Iris pigment epithelial cell (primary cell): ENCODE data around the gene PLA2G2D.

Experiments used
- DNase-seq: peaks from one replicate; pipeline ENCODE4 v3.0.0-alpha.2; 2011; ENCODE audit warnings: low read depth

Gene PLA2G2D, protein sequence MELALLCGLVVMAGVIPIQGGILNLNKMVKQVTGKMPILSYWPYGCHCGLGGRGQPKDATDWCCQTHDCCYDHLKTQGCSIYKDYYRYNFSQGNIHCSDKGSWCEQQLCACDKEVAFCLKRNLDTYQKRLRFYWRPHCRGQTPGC

DNA sequence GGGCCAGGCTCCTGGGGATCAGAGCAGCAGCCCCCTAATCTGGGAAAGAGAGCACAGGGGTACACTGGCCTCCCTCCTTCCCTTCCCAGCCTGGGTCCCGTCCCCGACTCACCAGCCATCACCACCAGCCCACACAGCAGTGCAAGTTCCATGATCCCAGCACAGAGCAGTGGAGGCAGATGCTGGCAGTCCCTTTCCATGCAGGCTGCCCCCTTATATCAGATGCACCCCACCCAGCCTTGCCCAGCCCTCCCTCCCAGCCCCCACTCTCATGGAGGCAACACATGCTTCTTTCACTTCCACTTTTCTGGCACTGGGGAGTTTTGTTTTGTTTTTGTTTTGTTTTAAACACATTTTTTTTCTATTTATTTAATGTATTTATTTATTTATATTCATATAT is at the start of gene PLA2G2D:
TSS of gene PLA2G2D (minus strand) at position 190 of the 400 bp plus-strand sequence. CDS start at position 152, 38 bp downstream.
- DNase-seq: no peak

DNA sequence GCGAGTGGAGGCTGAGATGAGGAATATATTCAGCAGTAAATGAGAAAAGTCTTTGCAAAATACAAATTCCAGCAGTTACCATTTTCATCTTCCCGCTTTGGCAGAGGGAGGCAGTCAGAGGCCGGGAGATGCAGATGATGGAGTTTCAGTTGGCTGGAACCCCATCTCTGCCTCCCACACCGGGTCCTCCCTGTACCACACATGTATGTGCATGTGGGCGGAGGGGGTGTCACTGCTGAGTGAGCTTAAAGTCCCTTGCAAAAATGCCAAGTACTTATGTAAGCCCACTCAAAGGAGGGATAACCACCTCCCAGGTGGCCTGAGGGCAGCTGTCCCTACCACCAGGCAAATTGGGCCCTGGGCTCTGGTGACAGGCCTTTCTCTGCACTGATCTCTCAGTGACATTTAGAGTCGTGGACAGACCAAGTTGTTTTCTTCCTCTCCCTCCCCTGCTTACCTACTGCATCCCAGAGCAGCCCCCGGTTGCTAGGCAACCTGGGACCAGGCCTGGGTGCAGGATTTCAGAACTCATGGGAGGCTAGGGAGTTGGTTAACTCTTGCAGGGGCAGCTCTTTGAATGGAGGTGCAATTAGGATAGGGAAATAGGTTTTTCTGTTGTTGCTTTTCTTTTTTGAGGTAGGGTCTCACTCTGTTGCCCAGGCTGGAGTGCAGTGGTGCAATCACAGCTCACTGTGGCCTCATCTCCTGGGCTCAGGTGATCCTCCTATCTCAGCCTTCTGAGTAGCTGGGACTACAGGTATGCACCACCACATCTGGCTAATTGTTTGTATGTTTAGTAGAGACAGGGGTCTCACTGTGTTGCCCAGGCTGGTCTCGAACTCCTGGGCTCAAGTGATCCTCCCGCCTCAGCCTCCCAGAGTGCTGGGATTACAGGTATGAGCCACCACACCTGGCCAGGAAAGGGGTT is 49.5 kb upstream of the PLA2G2D start:
- no peak for DNase-seq

DNA sequence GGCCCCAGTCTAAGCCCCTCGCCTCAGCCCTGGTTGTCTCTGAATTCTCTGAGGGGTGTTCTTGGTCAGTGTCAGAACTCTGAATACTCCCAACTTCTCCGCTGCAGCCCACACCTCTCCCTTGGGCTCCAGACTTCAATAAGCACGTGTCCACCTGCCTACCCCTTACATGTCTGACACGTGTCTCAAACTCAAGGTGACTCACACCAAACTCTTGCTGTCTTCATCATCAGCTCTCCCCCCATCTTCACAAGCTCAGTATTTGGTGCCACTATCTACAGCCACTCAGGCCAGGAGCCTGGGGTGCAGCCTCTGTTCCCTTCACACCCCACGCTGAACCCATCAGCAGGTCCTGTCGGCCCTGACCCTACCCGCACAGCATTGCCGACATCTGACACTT is 47.8 kb upstream of the PLA2G2D start:
- DNase-seq: no peak

DNA sequence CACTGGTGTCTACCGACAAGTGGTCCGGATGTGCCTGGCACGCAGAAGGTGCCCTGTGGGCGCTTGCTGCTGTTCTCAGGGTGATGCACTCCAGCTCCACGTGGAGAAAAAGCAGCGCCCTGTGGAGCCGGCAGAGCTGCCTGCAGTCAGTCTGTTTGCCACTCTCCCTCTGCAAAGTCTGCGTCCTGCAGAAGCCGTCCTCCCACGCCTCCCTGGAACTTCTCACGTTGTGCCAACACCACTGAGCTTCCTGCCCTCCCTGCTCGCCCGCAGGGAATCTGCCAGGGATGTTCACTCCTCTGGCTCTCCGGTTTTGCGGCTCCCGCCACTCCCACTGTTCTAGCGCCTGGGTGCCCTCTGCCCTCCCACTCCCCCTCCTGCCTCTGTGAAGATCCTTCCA is 46.7 kb upstream of the PLA2G2D start:
- no peak for DNase-seq

DNA sequence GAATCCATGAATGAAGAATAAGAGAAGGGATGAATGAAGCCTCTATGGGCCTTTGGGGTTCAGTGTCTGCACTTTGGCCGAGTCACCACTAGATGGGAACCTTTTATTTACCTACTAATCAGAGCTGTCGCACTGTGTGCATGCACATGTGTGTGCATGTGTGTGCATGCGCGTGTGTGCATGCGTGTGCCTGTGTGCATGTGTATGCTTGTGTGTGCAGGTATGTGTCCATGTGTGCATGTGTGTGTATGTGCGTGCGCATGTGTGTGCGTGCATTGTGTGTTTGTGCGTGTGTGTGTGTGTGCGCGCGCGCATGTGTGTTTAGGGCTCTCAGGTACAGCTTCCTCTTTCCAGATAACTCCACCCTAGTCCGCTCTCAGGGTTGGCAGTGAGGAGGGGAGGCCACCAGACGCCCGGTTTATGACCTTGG is 46.2 kb upstream of the PLA2G2D start:
- peak; percentile 20 for DNase-seq

DNA sequence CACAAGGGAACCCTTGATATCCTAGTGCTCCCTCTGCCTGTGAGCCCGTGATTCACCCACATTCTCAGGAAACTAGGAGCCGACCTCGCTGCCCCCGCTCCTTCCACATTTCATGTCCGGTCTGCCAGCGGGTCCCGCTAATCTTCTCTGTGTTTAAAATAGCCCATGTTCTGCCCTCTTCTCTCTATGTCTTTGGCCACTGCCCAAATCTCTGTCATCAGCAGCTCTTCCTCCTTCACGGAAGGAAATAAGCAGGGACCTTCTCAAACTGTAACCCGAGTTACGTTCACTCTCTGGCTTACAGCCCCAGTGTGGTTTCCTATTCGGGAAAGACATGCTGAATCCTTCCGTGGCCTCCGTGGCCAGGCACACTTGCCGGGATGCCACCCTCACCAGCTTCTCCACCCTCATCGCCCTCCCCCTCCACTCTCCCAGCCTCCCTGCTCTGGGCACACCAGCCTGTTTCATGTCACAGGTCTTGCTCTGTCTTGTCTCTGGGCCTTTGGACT is 45.4 kb upstream of the PLA2G2D start:
- DNase-seq: no peak

DNA sequence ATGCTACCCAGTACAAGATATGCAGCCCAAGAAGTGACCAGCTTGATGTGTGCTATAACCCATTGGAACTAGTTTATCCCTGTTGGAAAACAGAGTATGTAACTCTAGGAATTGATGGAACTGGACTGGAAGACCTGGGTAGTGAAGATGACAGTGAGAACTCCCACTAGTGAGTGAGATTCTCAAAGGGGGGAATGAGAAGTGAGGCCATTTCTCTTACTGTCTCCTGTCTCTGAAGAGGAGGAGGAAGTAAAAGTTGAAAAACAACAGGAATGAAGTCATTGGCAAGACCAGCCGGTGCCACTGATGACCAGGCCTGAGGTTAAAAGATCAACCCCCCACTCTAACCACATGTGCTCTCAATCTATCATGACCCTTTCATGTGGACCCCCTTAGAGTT is 40.7 kb upstream of the PLA2G2D start:
- DNase-seq: no peak

DNA sequence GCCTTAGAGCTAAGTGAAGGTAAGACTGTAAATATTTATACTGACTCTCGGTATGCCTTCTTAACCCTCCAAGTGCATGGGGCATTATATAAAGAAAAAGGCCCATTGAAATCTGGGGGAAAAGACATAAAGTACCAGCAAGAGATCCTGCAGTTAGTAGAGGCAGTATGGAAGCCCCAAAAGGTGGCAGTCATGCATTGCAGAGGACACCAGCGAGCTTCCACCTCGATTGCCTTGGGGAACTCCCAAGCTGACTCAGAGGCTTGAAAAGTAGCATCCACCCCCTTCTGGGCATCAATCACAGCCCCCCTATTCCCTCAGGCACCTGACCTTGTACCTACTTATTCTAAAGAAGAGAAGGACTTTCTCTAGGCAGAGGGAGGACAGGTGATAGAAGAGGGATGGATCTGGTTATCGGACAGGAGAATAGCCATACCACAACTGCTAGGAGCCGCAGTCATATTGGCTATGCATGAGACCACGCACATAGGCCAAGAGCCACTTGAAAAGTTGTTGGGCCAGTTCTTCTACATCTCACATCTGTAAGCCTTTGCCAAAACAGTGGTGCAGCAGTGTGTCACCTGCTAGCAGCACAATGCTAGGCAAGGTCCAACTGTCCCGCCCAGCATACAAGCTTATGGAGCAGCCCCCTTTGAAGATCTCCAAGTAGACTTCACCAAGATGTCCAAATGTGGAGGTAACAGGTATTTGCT is 39.2 kb upstream of the PLA2G2D start:
- no peak for DNase-seq

DNA sequence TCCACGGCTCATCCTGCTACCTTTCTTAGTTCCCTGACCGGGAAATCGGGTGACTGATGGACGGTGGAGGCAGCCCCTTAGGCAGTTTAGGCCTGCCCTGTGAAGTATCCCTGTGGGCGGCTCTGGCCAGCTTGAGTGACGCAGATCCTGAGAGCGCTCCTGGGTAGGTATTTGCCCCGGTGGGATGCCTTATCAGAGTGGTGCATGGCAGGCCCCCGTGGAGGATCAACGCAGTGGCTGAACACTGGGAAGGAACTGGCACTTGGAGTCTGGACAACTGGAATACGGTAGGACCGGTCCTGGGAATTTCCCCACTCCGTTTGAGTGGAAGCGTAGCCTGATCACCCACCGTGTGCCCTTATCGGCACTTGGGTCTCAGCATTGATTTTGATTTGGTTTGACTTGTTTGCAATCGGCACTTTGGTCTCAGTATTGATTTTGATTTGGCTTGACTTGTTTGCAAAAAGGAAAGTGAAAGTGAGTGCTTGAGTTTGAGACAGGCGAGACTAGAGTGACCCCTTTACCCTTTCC is 35.0 kb upstream of the PLA2G2D start:
- no peak for DNase-seq

DNA sequence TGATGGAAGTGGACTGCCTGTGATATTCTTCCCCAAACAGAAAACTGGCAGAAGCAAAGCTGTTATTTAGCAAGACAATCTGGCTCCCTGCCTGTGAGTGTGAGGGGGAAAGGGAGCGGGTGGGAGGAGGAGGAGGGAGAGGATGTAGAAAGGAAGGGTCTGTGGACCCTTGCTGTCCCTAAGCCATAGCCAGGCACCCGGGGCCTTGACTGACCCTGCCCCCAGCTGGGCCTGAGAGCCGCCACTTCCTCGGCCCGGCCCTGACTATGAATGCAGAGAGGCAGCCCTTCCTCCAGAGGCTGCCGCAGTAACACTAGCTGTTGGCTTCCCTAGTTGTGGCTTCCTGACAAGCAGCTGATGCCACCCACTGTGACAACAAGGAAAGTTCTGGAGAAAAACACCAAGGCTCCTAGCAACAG is 33.7 kb upstream of the PLA2G2D start:
- no peak for DNase-seq

DNA sequence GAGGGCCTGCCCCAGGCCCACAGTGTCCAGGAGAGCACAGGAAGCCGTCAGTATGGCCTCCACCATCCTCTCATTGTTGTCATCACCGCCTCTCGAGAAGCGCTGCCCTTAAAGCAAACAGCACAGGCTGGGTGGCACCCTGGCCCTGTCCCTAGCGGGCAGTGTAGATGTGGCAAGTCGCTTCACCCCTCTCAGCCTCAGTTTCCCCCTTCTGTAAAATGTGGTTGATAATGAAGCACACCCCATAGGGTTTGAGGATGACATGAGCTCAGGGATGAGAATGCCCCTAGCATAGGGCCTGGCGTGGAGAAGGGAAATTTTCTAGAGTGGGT is 33.2 kb upstream of the PLA2G2D start:
- DNase-seq: no peak

DNA sequence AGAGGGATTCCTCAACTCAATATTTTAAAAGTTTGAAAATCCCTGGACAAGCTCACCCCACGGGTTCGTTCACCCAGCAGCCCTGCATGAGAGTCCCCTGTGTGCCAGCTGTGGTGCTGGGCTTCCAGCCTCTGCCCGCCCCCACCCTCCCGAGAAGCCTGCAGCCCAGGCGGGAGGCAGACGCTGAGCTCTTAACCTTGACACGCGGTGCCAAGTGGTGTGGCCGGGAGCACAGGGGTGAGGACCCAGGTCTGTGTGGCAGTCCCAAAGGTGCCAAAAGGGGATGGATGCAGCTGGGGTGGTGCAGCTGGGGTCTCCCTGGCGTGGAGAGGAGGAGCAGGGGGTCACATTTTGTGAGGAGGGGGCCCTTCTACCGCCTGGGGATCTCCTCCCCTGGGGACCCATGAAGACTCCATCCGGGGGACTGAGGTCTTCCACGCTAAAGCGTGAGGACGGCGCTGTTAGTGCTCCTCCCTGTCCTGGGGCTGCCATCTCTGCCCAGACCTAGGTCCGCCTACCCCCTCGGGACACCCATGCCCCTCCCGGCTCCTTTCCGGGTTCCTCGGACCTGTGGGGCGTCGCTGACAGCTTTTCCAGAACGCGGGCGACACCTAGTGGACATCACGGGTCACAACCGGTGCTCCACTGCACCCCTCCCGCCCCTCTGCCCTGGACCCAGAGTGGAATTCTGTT is 32.7 kb upstream of the PLA2G2D start:
- DNase-seq: peak; percentile 36

DNA sequence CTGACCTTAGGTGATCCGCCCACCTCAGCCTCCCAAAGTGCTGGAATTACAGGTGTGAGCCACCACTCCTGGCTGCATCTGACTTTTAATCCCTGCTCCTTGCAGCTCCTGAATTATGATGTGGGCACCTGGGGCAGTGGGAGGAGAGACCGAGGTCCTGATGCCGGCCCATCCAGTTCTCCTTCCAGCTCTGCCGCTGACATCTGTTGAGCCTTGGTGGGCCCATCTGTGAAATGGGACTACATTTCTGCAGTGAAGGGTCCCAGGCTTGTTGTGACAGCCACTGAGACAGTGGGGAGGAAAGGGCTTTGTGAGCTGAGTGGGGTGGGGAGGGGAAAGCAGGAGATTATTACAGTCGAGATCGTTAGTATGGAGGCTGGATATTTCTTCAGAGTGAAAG is 31.6 kb upstream of the PLA2G2D start:
- DNase-seq: no peak

DNA sequence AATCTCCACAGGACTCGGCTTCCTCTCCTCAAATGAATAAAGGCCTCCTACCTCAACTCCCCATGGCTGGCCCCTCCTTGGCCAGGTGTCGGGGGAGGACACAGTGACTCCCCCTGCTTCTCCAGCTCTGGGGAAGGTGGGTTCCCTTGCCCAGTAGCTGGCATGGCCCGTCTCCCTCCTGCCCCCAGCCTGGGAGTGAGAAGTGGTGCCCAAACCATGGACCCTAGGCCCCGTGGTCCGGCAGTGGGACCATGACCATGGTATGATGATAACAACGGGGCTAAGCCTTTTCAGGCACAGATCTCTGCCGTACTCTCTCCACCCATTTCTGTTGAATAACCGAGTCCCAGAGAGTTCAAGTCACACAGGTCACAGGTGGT is 31.0 kb upstream of the PLA2G2D start:
- DNase-seq: no peak

DNA sequence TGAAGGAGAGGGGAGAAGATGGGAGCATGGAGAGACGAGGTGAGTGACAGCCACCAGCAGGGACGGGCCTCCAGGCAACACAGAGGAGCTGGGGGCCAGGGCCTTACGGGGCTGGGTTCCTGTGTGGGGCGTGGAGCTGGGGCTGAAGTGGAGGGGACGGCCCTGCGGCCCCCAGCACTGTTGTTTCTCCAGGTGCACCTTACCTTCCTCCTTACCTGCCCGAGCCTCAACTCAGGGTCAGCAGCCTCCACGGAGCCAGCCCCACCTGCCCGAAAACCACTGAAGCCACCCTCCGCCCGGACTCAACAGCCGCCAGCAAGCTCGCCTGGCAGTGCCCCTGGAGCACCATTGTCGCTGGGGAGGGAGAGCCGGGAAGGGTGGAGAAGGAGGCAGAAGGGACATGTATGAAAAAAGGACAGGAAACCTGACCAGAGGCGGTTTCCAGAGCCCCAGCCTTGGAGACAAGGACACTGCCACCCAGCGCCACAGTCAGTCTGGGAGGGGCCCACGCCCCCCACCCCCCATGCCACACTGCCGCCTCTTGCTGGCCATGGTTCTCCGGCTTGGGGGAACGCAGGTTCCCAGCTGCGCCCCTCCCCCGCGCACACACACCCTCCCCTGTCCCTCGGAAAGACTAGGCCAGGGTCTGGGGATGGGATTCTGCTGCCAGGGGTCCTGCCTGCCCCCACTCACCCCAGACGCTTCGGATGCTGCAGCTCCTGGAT is 30.4 kb upstream of the PLA2G2D start:
- no peak for DNase-seq

DNA sequence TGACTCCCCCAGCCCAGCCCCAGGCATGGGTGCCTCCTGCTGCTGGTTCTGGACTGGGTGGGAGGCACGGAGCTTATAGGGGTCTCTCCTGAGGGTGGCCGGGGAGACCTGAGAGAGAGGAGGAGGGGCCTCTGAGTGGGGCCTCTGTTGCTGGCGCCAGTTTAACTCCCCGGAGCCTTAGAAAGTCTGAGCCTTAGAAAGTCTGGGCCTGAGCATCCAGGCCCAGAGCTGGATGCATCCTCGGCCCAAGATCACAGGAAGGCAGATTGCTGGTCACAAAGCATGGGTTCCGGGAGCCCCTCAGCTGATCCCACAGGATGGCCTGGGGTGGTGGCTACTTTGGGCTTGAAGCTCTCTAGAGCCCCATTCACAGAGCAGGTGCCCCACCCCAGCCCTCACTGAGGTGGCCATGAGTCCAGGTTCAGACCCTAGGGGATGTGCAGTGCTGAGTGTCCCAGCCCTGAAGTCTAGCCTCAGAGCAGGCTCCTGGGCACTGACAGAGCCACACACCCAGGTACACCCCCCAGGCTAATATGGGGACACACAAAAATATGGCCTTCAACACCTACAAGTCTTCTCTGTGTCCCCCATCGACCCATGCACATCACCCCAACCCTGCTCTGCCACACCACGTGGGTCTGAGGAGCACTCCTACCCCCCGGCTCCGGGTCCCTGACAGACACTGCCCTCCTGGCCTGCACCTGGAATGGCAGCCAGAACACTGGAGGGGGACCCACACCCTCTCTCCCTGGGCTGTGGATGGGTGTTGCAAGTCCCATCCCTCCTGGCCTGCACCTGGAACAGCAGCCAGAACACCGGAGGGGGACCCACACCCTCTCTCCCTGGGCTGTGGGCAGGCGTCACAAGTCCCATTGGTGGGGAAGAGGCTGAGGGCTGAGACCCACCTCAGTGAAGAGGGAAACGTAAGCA is 29.5 kb upstream of the PLA2G2D start:
- no peak for DNase-seq

DNA sequence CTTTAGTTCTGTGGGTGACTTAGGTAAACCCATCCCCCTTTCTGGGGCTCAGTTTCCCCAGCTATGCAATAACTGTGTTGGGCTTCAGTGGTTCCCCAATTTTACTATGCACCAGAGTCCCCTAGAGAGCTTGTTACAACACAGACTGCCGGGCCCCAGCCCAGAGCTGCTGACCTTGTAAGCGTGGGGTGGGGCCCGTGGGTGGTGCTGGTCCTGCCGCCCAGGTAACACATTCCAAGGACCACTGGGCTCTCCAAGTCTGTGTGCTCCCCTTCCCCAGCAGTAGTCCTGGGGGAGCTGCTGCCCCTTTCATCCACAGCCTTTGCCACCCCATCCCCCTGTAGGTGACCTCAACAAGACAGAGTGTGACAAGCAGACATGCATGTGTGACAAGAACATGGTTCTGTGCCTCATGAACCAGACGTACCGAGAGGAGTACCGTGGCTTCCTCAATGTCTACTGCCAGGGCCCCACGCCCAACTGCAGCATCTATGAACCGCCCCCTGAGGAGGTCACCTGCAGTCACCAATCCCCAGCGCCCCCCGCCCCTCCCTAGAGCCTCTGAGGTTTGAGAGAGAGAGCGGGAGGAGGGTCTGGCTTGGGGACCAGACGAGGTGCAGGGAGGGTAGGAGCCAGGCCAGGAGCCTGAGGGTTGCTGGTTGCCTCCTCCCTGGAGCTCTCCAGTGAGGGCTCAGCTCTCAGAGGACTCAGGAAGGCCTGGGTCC is 28.7 kb upstream of the PLA2G2D start:
- no peak for DNase-seq

DNA sequence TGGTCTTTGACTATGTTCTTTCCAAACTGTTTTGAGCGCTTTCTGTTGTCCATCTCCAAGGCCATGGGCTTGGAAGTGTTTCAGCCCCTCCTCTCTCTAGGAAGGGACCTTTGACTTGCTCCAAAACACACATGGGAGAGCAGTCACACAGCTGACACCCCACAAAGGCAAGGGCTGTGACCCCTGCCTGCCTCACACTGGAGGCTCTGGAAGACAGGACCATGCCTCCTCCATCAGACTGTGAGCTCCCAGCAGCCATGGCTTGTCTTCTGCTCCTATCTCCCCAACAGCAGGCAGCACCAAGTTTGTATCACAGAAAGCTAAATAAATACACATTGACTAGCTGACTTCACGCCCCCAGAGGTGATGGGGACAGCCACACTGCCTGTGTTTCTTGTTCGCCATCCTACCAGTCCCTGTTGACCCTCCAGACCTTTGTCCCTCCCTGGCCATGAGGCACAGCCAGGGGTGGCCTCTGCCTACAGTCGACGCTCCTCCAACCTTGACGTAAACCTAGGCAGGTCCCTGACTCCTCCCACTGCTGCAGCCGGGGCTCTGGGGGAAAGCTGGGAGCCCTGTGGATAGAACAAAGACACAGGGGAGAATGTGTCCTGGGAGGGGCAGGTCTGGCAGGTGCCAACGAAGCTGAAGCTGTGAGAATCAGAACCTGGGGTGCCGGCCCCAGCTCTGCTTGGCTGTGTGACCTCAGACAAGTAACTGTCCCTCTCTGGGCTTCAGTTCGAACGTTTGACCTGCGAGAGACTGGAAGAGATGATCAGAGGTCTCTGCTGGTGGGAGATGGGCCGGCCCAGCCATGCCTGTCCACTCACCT is 24.6 kb upstream of the PLA2G2D start:
- no peak for DNase-seq

DNA sequence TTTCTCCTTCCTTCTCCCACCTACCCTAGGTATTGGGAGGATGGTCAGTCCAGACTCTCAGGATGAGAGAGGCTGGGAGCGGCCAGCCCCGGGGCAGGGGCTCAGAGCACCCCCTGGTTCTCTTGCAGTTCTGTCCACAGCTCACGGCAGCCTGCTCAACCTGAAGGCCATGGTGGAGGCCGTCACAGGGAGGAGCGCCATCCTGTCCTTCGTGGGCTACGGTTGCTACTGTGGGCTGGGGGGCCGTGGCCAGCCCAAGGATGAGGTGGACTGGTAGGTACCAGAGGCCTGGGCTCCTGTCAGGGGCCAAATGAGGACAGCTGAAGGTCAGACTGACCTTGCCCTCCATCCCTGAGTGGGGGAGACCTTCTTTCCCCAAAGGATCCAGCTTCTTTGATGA is 24.0 kb upstream of the PLA2G2D start:
- no peak for DNase-seq
